ENCODE results near the gene APCDD1L.

DNA sequence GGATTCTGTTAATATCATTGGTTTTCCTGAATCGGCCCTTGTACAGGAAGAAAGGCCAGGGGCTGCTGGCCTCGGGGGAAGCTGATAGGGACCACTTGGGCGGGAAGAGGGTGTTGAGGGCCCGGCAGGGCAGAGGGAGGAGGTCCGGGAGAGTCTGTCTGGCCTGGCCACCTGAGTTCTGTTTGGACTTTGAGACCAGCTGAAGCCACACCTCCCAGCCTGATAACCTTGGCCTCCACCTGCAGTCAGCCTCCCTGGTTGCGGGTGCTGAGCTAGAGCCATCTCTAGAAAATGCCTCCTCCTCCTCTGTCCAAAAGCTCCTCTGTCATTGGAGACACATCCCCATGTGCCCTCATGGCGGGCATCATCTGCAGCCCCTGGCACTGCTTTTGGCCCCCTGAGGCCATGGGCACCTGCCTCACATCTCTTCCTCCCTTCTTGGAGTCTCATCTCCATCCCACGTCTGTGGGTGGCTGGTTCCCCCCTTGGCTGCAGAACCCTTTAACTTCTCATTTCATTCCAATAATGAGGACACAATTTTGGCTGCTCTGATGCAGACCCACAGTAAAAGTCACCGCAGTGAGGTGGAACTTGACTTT, 16.6 kb downstream of the APCDD1L start:
- TF ChIP-seq POLR2A (IDR thresholded peaks at IDR 0.05): no peak
- TF ChIP-seq, protein P1, sequence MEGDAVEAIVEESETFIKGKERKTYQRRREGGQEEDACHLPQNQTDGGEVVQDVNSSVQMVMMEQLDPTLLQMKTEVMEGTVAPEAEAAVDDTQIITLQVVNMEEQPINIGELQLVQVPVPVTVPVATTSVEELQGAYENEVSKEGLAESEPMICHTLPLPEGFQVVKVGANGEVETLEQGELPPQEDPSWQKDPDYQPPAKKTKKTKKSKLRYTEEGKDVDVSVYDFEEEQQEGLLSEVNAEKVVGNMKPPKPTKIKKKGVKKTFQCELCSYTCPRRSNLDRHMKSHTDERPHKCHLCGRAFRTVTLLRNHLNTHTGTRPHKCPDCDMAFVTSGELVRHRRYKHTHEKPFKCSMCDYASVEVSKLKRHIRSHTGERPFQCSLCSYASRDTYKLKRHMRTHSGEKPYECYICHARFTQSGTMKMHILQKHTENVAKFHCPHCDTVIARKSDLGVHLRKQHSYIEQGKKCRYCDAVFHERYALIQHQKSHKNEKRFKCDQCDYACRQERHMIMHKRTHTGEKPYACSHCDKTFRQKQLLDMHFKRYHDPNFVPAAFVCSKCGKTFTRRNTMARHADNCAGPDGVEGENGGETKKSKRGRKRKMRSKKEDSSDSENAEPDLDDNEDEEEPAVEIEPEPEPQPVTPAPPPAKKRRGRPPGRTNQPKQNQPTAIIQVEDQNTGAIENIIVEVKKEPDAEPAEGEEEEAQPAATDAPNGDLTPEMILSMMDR (IDR thresholded peaks at IDR 0.05): no peak
- TF ChIP-seq POLR2AphosphoS5 (IDR thresholded peaks at IDR 0.05): no peak
- no peak for TF ChIP-seq EP300 (IDR thresholded peaks at IDR 0.05)

All from suprapubic skin (tissue), 4 donors.